ENCODE data around the gene TMEM229B.

- TF ChIP-seq RAD21 (IDR thresholded peaks at IDR 0.05; ENCODE audit: low read depth): peak; percentile 92
- TF ChIP-seq, protein P1, sequence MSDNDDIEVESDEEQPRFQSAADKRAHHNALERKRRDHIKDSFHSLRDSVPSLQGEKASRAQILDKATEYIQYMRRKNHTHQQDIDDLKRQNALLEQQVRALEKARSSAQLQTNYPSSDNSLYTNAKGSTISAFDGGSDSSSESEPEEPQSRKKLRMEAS (IDR thresholded peaks at IDR 0.05): no peak
- no peak for TF ChIP-seq CEBPB (IDR thresholded peaks at IDR 0.05)
Measured at GRCh38 chr14:67526676-67527459, 38.3 kb upstream of the TMEM229B start.
